CD4-positive, alpha-beta T cell treated with Interleukin-10 for 1 hour (primary cell): ENCODE measurements around the gene PRSS8.
"Not testable (repeated sequence)": the region's sequence is repeated elsewhere in the genome, so short reads cannot be mapped to it uniquely, and the experiment has no call there.

Source experiments
- DNase-seq: peaks from one replicate; pipeline ENCODE4 v3.0.0-alpha.2; 2020

PRSS8 gene

GRCh38 chr16:31135535-31136286, at the start of gene PRSS8:
PRSS8 (minus strand) TSS chr16:31135727; CDS start chr16:31135498, 229 bp downstream.
- DNase-seq, result no peak

DNA sequence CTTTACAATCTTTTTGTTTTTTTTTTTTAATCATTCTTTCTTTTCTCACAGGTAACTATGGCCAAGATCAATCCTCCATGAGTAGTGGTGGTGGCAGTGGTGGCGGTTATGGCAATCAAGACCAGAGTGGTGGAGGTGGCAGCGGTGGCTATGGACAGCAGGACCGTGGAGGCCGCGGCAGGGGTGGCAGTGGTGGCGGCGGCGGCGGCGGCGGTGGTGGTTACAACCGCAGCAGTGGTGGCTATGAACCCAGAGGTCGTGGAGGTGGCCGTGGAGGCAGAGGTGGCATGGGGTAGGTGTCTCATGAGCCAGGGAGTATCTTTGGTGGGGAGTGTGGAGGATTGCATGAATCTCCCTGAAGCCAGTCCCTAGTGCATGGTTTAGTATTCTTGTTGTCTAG, 49.4 kb upstream of the PRSS8 start:
- DNase-seq, result no peak

GRCh38 chr16:31183432-31184428, 48.2 kb upstream of the PRSS8 start:
- no peak for DNase-seq

DNA sequence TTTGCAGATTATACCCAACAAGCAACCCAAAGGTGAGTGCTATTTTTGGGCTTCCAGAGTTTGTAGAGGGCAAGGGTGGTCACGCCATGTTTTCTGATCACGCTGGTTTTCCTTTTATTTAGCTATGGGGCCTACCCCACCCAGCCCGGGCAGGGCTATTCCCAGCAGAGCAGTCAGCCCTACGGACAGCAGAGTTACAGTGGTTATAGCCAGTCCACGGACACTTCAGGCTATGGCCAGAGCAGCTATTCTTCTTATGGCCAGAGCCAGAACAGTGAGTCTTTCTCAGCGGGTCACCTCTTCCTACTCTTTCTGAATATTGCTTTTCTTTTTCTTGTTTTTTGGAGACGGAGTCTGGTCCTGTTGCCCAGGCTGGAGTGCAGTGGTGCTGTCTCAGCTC, 46.9 kb upstream of the PRSS8 start:
- DNase-seq, result no peak

GRCh38 chr16:31181102-31181830, 45.7 kb upstream of the PRSS8 start:
- DNase-seq, result no peak

DNA sequence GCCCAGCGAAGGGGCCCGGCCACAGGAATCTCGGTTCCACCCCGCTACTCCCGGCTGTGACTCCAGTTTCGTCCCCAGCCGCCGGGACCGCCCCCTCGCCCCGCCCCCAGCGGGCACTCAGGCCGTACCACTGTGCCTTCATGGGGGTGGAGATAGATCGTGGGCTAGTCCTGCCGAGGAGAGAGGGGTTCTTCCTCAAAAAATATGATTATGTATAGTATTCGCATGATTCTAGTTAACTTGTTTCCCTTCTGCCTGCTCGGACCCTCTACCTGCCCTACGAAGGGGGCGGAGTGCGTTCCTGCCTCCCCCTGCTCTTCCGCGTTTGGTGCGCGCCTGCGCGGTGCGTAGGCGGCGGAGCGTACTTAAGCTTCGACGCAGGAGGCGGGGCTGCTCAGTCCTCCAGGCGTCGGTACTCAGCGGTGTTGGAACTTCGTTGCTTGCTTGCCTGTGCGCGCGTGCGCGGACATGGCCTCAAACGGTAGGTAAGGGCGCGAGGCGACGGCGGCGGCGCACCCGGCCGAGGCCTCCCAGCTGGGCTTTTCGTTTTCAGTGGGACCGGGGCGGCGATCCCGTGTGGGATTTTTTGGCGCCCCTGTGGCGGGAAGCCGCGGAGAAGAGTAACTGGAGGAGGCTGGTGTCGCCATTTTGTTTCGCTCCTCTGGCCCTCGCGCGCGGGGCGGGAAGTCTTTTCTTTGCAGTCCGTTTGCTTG, 44.4 kb upstream of the PRSS8 start, which contains the start of gene FUS:
FUS (plus strand) TSS at position 393 of the 713 bp plus-strand sequence; CDS start at position 469, 76 bp downstream.
- peak; percentile 94 for DNase-seq

DNA sequence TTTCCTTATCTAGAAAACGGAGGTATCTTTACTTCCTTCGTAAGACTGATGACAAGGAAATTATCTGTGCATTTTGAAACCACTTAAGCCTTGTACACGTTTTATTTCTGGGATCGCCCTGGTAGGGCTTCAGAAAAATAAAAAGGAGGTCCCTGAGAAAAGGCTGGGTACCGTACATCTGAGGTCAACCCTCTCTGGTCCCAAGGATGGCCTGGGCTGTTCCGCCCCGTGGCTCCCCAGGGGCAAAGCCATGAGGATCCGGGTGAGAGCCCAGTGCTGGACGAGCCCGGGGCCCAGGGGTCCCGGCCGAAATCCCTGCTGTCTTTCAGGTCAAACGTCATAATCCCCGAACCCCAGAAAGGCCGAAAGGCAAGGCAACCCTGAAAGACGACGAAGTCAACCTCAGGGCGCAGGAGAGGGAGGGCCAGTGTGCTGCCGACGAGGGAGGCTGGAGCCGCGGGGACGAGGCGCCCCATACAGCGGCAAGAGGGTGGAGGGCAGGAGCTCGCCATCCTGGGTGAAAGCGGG, 43.8 kb upstream of the PRSS8 start:
- no peak for DNase-seq

GRCh38 chr16:31177136-31177535, 41.6 kb upstream of the PRSS8 start:
- DNase-seq, result peak; percentile 59

DNA sequence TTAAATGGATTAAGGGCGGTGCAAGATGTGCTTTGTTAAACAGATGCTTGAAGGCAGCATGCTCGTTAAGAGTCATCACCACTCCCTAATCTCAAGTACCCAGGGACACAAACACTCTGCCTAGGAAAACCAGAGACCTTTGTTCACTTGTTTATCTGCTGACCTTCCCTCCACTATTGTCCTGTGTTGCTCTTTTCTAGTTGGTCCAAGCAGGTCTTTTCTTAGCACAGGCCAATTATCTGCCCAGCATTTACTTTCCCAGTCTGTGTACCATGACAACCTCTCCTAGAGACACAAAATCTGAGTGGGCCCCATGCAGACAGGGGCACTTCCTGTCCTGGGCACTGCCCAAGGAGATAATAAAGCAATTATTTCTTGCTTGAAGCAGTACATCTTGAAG, 34.5 kb upstream of the PRSS8 start:
- not testable (repeated sequence) for DNase-seq

- no peak for DNase-seq
Measured at GRCh38 chr16:31168848-31169247, 33.3 kb upstream of the PRSS8 start.

- DNase-seq, result no peak
Measured at GRCh38 chr16:31167315-31167714, 31.8 kb upstream of the PRSS8 start.

DNA sequence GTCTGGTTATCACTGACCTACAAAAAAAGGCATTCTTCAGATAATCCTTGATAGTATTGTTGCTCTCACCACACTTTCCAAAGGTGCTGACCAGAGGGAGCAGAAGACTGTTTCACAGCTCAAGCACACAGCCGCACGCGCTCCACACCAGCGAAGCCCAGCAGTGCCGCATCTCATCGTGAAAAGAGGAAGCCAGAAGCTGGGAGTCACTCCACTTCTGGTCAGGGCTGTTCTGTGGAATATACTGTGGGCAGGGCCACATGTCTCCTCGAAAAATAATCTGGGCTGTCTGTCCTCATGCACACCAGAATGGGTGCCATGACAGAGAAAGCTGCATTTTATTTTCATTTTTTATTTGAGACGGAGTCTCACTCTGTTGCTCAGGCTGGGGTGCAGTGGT, 21.6 kb upstream of the PRSS8 start:
- no peak for DNase-seq

GRCh38 chr16:31150976-31151375, 15.4 kb upstream of the PRSS8 start:
- not testable (repeated sequence) for DNase-seq

GRCh38 chr16:31149894-31150890, 14.7 kb upstream of the PRSS8 start, which contains the start of gene PRSS36:
PRSS36 (minus strand) TSS chr16:31150066; CDS start chr16:31150035, 31 bp downstream.
- DNase-seq, result no peak

DNA sequence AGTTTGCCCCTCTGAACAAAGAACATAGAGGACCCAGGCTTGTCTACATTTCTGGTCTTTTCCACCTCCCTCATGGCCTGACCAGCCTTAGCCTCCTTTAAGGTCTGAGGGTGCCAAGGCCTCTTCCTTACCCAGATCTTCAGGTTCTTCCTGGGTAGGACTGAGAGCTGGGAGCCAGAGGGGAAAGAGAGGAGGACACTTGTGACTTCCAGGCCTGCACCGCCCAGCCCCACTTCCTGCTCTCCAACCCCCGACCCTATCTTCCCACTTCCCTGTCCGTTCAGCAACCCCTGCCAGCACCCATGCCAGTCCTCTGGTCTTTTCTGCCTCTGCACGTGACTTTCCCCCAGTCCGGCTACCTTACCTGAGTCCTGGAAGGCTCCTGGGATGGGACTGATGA, 13.8 kb upstream of the PRSS8 start:
- DNase-seq, result no peak

DNA sequence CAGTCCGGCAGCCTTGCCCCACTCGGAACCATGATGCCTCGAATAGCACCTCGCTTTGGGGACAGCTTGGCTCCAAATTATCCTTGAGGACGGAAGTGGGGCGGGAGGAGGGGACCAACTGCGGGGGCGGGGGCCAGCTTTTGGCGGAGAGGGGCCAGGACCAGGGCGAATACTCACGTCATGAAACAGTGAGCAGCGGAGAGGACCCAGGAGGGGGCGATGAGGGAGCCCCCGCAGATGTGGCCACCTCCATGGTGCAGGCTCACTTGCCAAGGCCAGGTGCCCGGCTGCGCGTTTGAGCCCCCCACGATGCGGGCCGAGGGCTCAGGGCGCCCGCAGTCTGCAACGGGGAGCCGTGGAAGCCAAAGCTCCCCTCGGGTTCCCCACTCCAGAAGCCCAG, 13.4 kb upstream of the PRSS8 start:
- DNase-seq, result no peak

GRCh38 chr16:31148281-31148728, 12.8 kb upstream of the PRSS8 start:
- DNase-seq, result no peak

- no peak for DNase-seq
Measured at GRCh38 chr16:31147574-31147973, 12.0 kb upstream of the PRSS8 start.

DNA sequence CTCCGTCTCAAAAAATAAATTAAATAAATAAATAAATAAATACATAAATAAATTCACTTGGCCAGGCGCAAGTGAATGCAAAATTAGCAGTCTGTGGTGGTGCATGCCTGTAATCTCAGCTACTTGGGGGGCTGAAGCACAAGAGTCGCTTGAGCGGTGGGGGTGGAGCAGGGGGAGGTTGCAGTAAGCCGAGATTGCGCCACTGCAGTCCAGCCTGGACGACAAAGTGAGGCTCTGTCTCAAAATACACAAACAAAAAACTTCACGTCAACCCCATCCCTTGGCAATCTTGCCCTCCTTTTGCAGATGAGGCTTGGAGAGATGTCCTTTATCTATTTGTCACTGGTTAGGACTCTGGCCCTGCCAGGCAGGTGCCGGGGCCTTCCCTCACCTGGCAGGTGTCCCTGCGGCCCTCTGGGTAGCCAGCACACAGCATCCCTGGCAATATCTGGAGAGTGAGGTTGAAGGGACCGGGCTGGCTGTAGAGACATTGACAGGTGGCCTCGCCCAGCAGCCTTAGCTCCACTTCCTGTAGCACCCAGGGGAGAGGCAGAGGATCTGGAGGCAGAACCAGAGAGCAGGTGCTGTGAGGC, 10.0 kb upstream of the PRSS8 start:
- DNase-seq, result no peak

DNA sequence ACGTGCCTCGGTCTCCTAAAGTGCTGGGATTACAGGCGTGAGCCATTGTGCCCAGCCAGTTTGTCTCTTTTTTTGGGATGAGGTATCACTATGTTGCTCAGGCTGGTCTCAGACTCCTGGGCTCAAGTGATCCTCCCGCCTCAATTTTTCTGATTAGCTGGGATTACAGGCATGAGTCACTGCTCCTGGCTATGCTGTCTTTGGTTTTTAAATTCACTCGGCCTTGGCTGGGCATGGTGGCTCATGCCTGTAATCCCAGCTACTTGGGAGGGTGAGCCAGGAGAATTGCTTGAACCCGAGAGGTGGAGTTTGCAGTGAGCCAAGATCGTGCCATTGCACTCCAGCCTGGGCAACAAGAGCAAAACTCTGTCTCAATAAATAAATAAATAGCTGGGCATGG, 8.9 kb upstream of the PRSS8 start:
- not testable (repeated sequence) for DNase-seq
